ENCODE results near the gene DEFB132. TPM values are rescaled to one million over a fixed set of nuclear protein-coding genes. Genes with fewer than 3 reads are reported as not detected.

Gene DEFB132
- total RNA-seq, 2 experiments from 2014 or later = not detected

- POLR2A ChIA-PET = no interaction called here
- BruUV-seq (replicated peaks) = no TSS peak
- CTCF ChIA-PET (ENCODE audit: unreplicated experiment) = no interaction called here
Observed at GRCh38 chr20:277496-277781, 19.9 kb downstream of the DEFB132 start.

GRCh38 chr20:278181-278580, 20.7 kb downstream of the DEFB132 start:
- BruUV-seq (replicated peaks) = no TSS peak
- TF ChIP-seq EZH2phosphoT487 (IDR thresholded peaks at IDR 0.05; ENCODE audit: borderline replicate concordance, low read depth, low read length) = no peak
- TF ChIP-seq, protein P1, sequence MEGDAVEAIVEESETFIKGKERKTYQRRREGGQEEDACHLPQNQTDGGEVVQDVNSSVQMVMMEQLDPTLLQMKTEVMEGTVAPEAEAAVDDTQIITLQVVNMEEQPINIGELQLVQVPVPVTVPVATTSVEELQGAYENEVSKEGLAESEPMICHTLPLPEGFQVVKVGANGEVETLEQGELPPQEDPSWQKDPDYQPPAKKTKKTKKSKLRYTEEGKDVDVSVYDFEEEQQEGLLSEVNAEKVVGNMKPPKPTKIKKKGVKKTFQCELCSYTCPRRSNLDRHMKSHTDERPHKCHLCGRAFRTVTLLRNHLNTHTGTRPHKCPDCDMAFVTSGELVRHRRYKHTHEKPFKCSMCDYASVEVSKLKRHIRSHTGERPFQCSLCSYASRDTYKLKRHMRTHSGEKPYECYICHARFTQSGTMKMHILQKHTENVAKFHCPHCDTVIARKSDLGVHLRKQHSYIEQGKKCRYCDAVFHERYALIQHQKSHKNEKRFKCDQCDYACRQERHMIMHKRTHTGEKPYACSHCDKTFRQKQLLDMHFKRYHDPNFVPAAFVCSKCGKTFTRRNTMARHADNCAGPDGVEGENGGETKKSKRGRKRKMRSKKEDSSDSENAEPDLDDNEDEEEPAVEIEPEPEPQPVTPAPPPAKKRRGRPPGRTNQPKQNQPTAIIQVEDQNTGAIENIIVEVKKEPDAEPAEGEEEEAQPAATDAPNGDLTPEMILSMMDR (conservative IDR thresholded peaks at IDR 0.05; ENCODE audit: low read length) = no peak
- CTCF ChIA-PET (ENCODE audit: unreplicated experiment) = no interaction called here

More at GRCh38 chr20:277496-277781, 19.9 kb downstream of the DEFB132 start:
- Histone ChIP-seq H3K4me2 (ENCODE audit: low read length) (no peak overlapping the region), H3K9me2 (ENCODE audit: insufficient read depth, low read length) (no peaks in the 10 kb centered on the region), H3K4me3 (ENCODE audit: low read depth, low read length, poor library complexity, severe bottlenecking) (no peak overlapping the region), H2AFZ (ENCODE audit: low read length) (no peak overlapping the region), H3K9me3 (ENCODE audit: low read length) (no peaks in the 10 kb centered on the region), H3K4me1 (ENCODE audit: insufficient read depth, low read length, poor library complexity, severe bottlenecking) (no peaks in the 10 kb centered on the region), H4K20me1 (ENCODE audit: insufficient read depth, low read length) (no peaks in the 10 kb centered on the region), H3K27ac (ENCODE audit: low read depth, low read length, poor library complexity, severe bottlenecking) (no peak overlapping the region), H3K79me2 (ENCODE audit: insufficient read depth, low read depth, low read length) (no peaks in the 10 kb centered on the region), H3K36me3 (ENCODE audit: insufficient read depth, low read length) (peaks cover 11% of the 10 kb centered on the region; the same call in 1 of the 2 replicates)
- intact Hi-C loops (cut with micrococcal nuclease; ENCODE audit: unreplicated experiment) = no loop called here
- DNase-seq (ENCODE audit: low spot score) = no peak
- TF ChIP-seq, protein P1 (conservative IDR thresholded peaks at IDR 0.05; ENCODE audit: low read length) = no peak
- TF ChIP-seq EZH2phosphoT487 (IDR thresholded peaks at IDR 0.05; ENCODE audit: borderline replicate concordance, low read depth, low read length) = no peak

DNA sequence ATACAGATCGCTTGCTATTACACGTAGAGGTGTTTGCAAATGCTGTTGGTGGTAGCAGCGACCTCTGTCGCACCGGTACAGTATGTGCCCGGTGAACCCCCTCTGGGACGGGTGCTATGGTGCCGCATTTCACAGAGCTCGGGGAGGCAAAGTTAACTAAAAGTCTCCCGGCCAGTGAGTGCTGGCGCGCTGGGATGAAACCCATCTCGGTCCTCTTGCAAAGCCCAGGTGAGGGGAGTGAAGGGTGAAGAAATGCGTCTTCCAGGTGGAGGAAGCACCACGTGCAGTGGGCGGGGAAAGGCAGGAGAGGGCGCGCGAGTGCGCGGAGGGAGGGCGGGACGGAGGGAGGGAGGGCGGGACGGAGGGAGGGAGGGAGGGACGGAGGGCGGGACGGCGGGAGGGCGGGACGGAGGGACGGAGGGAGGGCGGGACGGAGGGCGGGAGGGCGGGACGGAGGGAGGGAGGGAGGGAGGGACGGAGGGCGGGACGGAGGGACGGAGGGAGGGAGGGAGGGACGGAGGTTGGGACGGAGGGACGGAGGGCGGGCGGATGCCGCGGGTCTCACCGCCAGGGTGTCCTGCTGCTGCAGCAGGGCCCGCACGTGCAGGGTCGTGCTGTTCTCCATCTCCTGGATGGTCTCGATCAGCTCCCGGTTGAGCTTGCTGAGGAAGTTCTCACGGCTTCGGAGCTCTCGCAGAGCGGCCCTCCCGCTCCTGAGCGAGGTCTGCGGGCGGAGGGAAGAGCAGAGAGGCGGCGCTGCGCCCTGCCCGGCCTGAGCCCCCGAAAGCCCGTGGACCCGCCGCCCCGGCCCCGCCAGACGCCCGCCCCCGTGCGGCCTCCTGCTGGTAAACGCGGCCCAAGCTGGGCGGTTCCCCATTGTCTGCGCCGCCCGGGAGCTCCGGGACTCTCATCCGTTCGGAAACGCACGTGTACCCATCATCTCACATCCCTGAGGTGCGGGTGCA, 21.4 kb downstream of the DEFB132 start:
- H3K9me2 ChIP-seq (ENCODE audit: insufficient read depth, low read length) = no peaks in the 10 kb centered on the region
- H3K27ac ChIP-seq (ENCODE audit: low read depth, low read length, poor library complexity, severe bottlenecking) = no peak overlapping the region
- DNase-seq (ENCODE audit: low spot score) = no peak
- no TSS peak for BruUV-seq (replicated peaks)
- H3K4me1 ChIP-seq (ENCODE audit: insufficient read depth, low read length, poor library complexity, severe bottlenecking) = no peaks in the 10 kb centered on the region
- H3K36me3 ChIP-seq (ENCODE audit: insufficient read depth, low read length) = peaks cover 11% of the 10 kb centered on the region; the same call in 1 of the 2 replicates
- H3K9me3 ChIP-seq (ENCODE audit: low read length) = no peaks in the 10 kb centered on the region
- no peak overlapping the region for H3K4me2 ChIP-seq (ENCODE audit: low read length)
- no peak overlapping the region for H2AFZ ChIP-seq (ENCODE audit: low read length)
- no peaks in the 10 kb centered on the region for H4K20me1 ChIP-seq (ENCODE audit: insufficient read depth, low read length)
- H3K4me3 ChIP-seq (ENCODE audit: low read depth, low read length, poor library complexity, severe bottlenecking) = no peak overlapping the region
- H3K79me2 ChIP-seq (ENCODE audit: insufficient read depth, low read depth, low read length) = no peaks in the 10 kb centered on the region
- CTCF ChIA-PET (ENCODE audit: unreplicated experiment) = no interaction called here
- intact Hi-C loops (cut with micrococcal nuclease; ENCODE audit: unreplicated experiment) = no loop called here
- TF ChIP-seq EZH2phosphoT487 (IDR thresholded peaks at IDR 0.05; ENCODE audit: borderline replicate concordance, low read depth, low read length) = no peak
- TF ChIP-seq, protein P1 (conservative IDR thresholded peaks at IDR 0.05; ENCODE audit: low read length) = no peak
- POLR2A ChIA-PET = no interaction called here

More at GRCh38 chr20:278181-278580, 20.7 kb downstream of the DEFB132 start:
- H3K9me3 ChIP-seq (ENCODE audit: low read length) = no peaks in the 10 kb centered on the region
- no peaks in the 10 kb centered on the region for H4K20me1 ChIP-seq (ENCODE audit: insufficient read depth, low read length)
- no peaks in the 10 kb centered on the region for H3K4me1 ChIP-seq (ENCODE audit: insufficient read depth, low read length, poor library complexity, severe bottlenecking)
- H3K79me2 ChIP-seq (ENCODE audit: insufficient read depth, low read depth, low read length) = no peaks in the 10 kb centered on the region
- H2AFZ ChIP-seq (ENCODE audit: low read length) = no peak overlapping the region
- H3K36me3 ChIP-seq (ENCODE audit: insufficient read depth, low read length) = peaks cover 11% of the 10 kb centered on the region; the same call in 1 of the 2 replicates
- no peak overlapping the region for H3K4me3 ChIP-seq (ENCODE audit: low read depth, low read length, poor library complexity, severe bottlenecking)
- H3K27ac ChIP-seq (ENCODE audit: low read depth, low read length, poor library complexity, severe bottlenecking) = no peak overlapping the region
- intact Hi-C loops (cut with micrococcal nuclease; ENCODE audit: unreplicated experiment) = no loop called here
- no peak overlapping the region for H3K4me2 ChIP-seq (ENCODE audit: low read length)
- DNase-seq (ENCODE audit: low spot score) = no peak
- no peaks in the 10 kb centered on the region for H3K9me2 ChIP-seq (ENCODE audit: insufficient read depth, low read length)
- POLR2A ChIA-PET = no interaction called here

Data from OCI-LY7 (cell line).